ENCODE results near the gene IFNG-AS1. TPM values are rescaled to one million over a fixed set of nuclear protein-coding genes. Genes with fewer than 3 reads are reported as not detected.

The IFNG-AS1 gene
- total RNA-seq, 4 donors from 2014 or later, result not detected

GRCh38 chr12:67943141-67943892 lies 45.9 kb upstream of the IFNG-AS1 start:
- TF ChIP-seq, protein P1, sequence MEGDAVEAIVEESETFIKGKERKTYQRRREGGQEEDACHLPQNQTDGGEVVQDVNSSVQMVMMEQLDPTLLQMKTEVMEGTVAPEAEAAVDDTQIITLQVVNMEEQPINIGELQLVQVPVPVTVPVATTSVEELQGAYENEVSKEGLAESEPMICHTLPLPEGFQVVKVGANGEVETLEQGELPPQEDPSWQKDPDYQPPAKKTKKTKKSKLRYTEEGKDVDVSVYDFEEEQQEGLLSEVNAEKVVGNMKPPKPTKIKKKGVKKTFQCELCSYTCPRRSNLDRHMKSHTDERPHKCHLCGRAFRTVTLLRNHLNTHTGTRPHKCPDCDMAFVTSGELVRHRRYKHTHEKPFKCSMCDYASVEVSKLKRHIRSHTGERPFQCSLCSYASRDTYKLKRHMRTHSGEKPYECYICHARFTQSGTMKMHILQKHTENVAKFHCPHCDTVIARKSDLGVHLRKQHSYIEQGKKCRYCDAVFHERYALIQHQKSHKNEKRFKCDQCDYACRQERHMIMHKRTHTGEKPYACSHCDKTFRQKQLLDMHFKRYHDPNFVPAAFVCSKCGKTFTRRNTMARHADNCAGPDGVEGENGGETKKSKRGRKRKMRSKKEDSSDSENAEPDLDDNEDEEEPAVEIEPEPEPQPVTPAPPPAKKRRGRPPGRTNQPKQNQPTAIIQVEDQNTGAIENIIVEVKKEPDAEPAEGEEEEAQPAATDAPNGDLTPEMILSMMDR (IDR thresholded peaks at IDR 0.05 in 4 of 5, conservative IDR thresholded peaks at IDR 0.05 in 1 of 5), result peak; percentile 53 to 83 (median 73)
- TF ChIP-seq POLR2A (IDR thresholded peaks at IDR 0.05), result no peak
- Histone ChIP-seq H3K4me1 (peaks cover 27 to 38% of the 10 kb centered on the region in 2 donors), H3K36me3 (no peaks in the 10 kb centered on the region), H3K27ac (peak overlapping the region; percentile 30 to 54 (median 44)), H3K27me3 (no peaks in the 10 kb centered on the region), H3K4me3 (no peak overlapping the region), H3K9me3 (no peaks in the 10 kb centered on the region)
- in situ Hi-C loops (cut with MboI; ENCODE audit: low sequenced_read_pairs in 4 of 4) (loop anchor here (5.0 to 25.0 kb wide), 5 partner anchors 281 to 586 kb away; no protein-coding TSS in a partner anchor), intact Hi-C loops (cut with DNase I; ENCODE audit: low total_unique reads) (loop anchor here (1.0 to 10.0 kb wide), 6 partner anchors 51 to 587 kb away; partner anchors contain the start of gene DYRK2)
- ATAC-seq, result peak; percentile 85
- peak; percentile 37 to 46 for DNase-seq

GRCh38 chr12:67944093-67944492 lies 45.2 kb upstream of the IFNG-AS1 start:
- Histone ChIP-seq H3K27me3 (no peaks in the 10 kb centered on the region), H3K4me1 (peaks cover 27 to 38% of the 10 kb centered on the region in 2 donors), H3K9me3 (no peaks in the 10 kb centered on the region), H3K36me3 (no peaks in the 10 kb centered on the region), H3K27ac (no peak overlapping the region), H3K4me3 (no peak overlapping the region)
- no peak for DNase-seq
- TF ChIP-seq, protein P1 (IDR thresholded peaks at IDR 0.05 in 4 of 5, conservative IDR thresholded peaks at IDR 0.05 in 1 of 5), result no peak
- TF ChIP-seq POLR2A (IDR thresholded peaks at IDR 0.05), result no peak
- ATAC-seq, result no peak
- in situ Hi-C loops (cut with MboI; ENCODE audit: low sequenced_read_pairs in 4 of 4) (loop anchor here (5.0 to 25.0 kb wide), 5 partner anchors 282 to 587 kb away; no protein-coding TSS in a partner anchor), intact Hi-C loops (cut with DNase I; ENCODE audit: low total_unique reads) (loop anchor here (5.0 to 10.0 kb wide), 4 partner anchors 52 to 502 kb away; no protein-coding TSS in a partner anchor)

- Histone ChIP-seq H3K36me3 (no peaks in the 10 kb centered on the region), H3K4me1 (no peaks in the 10 kb centered on the region), H3K27me3 (no peaks in the 10 kb centered on the region), H3K9me3 (no peaks in the 10 kb centered on the region), H3K27ac (no peak overlapping the region), H3K4me3 (no peak overlapping the region)
- DNase-seq (no peak), ATAC-seq (no peak)
- TF ChIP-seq POLR2A (IDR thresholded peaks at IDR 0.05), result no peak
- TF ChIP-seq, protein P1 (IDR thresholded peaks at IDR 0.05 in 4 of 5, conservative IDR thresholded peaks at IDR 0.05 in 1 of 5), result no peak
- in situ Hi-C loops (cut with MboI; ENCODE audit: low sequenced_read_pairs in 4 of 4), result no loop called here
- intact Hi-C loops (cut with DNase I; ENCODE audit: low total_unique reads), result no loop called here
These were observed 36.5 kb upstream of the IFNG-AS1 start for GRCh38 chr12:67952787-67953186.

DNA sequence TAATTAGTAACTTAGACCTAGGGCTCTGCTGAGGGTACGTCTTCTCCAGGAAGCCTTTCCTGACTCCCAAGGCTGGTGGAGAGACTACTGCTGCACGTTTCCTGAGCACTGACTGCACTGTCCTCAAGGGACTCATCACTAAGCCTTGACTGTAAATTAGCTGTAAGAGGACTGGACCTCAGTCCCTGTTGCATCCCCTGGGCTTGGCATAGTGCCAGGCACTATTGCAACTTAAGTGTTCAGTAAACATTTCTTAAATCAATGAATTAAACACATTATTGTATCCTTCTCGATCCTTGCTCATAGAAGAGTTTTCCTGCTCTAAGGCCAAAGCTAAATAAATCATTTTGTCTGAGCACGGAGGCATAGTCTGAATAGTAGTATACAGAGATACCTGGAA lies 31.9 kb upstream of the IFNG-AS1 start:
- H3K4me1 ChIP-seq, result no peaks in the 10 kb centered on the region
- H3K27me3 ChIP-seq, result no peaks in the 10 kb centered on the region
- intact Hi-C loops (cut with DNase I; ENCODE audit: low total_unique reads) (no loop called here), in situ Hi-C loops (cut with MboI; ENCODE audit: low sequenced_read_pairs in 4 of 4) (no loop called here)
- no peaks in the 10 kb centered on the region for H3K36me3 ChIP-seq
- ATAC-seq (no peak), DNase-seq (no peak)
- H3K4me3 ChIP-seq, result no peak overlapping the region
- no peaks in the 10 kb centered on the region for H3K9me3 ChIP-seq
- TF ChIP-seq, protein P1 (IDR thresholded peaks at IDR 0.05 in 4 of 5, conservative IDR thresholded peaks at IDR 0.05 in 1 of 5), result no peak
- no peak overlapping the region for H3K27ac ChIP-seq
